H1 (cell line): ENCODE measurements around the gene LOX. TPM values are rescaled to one million over a fixed set of nuclear protein-coding genes. Genes with fewer than 3 reads are reported as not detected.

Experiments used
- CTCF ChIA-PET: fragments of 300-600 bp; sonication (Branson Sonifier 250); formaldehyde crosslinking; loops from one replicate; lab custom pipeline; 2021; ENCODE audit not compliant: partially characterized antibody; lab: Charles Lee
- POLR2A ChIA-PET: fragments of 300-600 bp; sonication (Branson Sonifier 250); formaldehyde crosslinking; loops from one replicate; lab custom pipeline; 2021; ENCODE audit warnings: inconsistent platforms; ENCODE audit not compliant: partially characterized antibody; lab: Charles Lee
- DNase-seq, 2 experiments: peaks; one replicate each; pipeline versions ENCODE4 v3.0.0 to v3.0.0-alpha.2; 2010 to 2022; ENCODE audit warnings: low spot score in 2 of 2, low read depth in 1 of 2, mixed read lengths in 1 of 2
- FAIRE-seq: peaks from 2 replicates; lab custom pipeline; 2011; peaks lifted over from hg19 to GRCh38; lab: Jason Lieb, UNC
- H2AFZ ChIP-seq: 2 replicates; pipeline ENCODE4 v1.8.1; 2012; ENCODE audit warnings: low read length, inconsistent platforms
- H2AK5ac ChIP-seq: 2 replicates; pipeline ENCODE4 v1.6.1; 2013; ENCODE audit warnings: low read depth, low read length
- H2BK120ac ChIP-seq: replicated peaks from 2 replicates; pipeline ENCODE3; 2013; ENCODE audit warnings: low read depth, low read length, inconsistent platforms
- H2BK12ac ChIP-seq: 2 replicates; pipeline ENCODE4 v1.6.1; 2013; ENCODE audit warnings: low read depth, low read length
- H2BK15ac ChIP-seq: 2 replicates; pipeline ENCODE4 v1.6.1; 2013; ENCODE audit warnings: low read length
- H2BK20ac ChIP-seq: 2 replicates; pipeline ENCODE4 v1.6.1; 2013; ENCODE audit warnings: low read length
- H2BK5ac ChIP-seq: 2 replicates; pipeline ENCODE4 v1.6.1; 2013; ENCODE audit warnings: low read depth, low read length
- H3K14ac ChIP-seq: 2 replicates; pipeline ENCODE4 v1.6.1; 2013; ENCODE audit warnings: inconsistent platforms; ENCODE audit not compliant: insufficient read length
- H3K18ac ChIP-seq: 2 replicates; pipeline ENCODE4 v1.6.1; 2013; ENCODE audit warnings: low read length; ENCODE audit errors: extremely low read depth
- H3K23ac ChIP-seq: 2 replicates; pipeline ENCODE4 v1.6.1; 2013; ENCODE audit warnings: inconsistent platforms; ENCODE audit not compliant: insufficient read length
- H3K23me2 ChIP-seq: 2 replicates; pipeline ENCODE4 v1.6.1; 2013; ENCODE audit warnings: low read depth, low read length
- H3K27ac ChIP-seq: 2 replicates; pipeline ENCODE4 v1.6.1; 2011; ENCODE audit warnings: low read depth, low read length, inconsistent platforms
- H3K27me3 ChIP-seq, 4 experiments: replicated peaks in 1 of 4; 1 replicate in 1 of 4; 2 replicates in 3 of 4; pipeline versions ENCODE4 v1.6.1 to v1.8.1; 2011 to 2013; ENCODE audit warnings: low read length in 3 of 4, mild to moderate bottlenecking in 3 of 4, inconsistent platforms in 2 of 4, mixed read lengths in 2 of 4, moderate library complexity in 1 of 4; ENCODE audit not compliant: control insufficient read depth in 3 of 4, insufficient read depth in 3 of 4; ENCODE audit errors: extremely low read depth in 1 of 4
- H3K36me3 ChIP-seq, 4 experiments: 2 replicates each; pipeline versions ENCODE4 v1.6.1 to v1.8.1; 2011 to 2013; ENCODE audit warnings: mild to moderate bottlenecking in 4 of 4, low read length in 3 of 4, moderate library complexity in 2 of 4, control low read depth in 1 of 4, inconsistent platforms in 1 of 4; ENCODE audit not compliant: insufficient read depth in 4 of 4, control insufficient read depth in 2 of 4
- H3K4ac ChIP-seq: replicated peaks from 2 replicates; pipeline ENCODE3; 2013; ENCODE audit warnings: low read length, low read depth, mixed read lengths, inconsistent platforms; ENCODE audit not compliant: insufficient read length
- H3K4me1 ChIP-seq, 4 experiments: replicated peaks in 1 of 4; 1 replicate in 1 of 4; 2 replicates in 3 of 4; pipeline versions ENCODE4 v1.6.1 to v1.8.1; 2011 to 2013; ENCODE audit warnings: low read length in 3 of 4, inconsistent platforms in 2 of 4, mixed read lengths in 1 of 4; ENCODE audit not compliant: insufficient read depth in 4 of 4, control insufficient read depth in 3 of 4
- H3K4me2 ChIP-seq, 2 experiments: 2 replicates each; pipeline versions ENCODE4 v1.6.1 to v1.8.1; 2011 to 2013; ENCODE audit warnings: low read depth in 2 of 2, low read length in 2 of 2, control low read depth in 1 of 2, inconsistent platforms in 1 of 2, mild to moderate bottlenecking in 1 of 2; ENCODE audit not compliant: insufficient read depth in 1 of 2
- H3K4me3 ChIP-seq, 4 experiments: fragments of 200-600, 300-600 bp in 1 of 4; sonication (generic), shearing (Covaris generic), sonication (Bioruptor Twin) in 1 of 4; 2 replicates each; pipeline versions ENCODE4 v1.5.1 to v1.8.1; 2011 to 2016; ENCODE audit warnings: low read length in 4 of 4, low read depth in 3 of 4, control low read depth in 2 of 4, inconsistent platforms in 2 of 4, mild to moderate bottlenecking in 2 of 4, mixed read lengths in 1 of 4, moderate library complexity in 1 of 4; ENCODE audit not compliant: insufficient read depth in 2 of 4; ENCODE audit errors: extremely low read depth in 1 of 4
- H3K56ac ChIP-seq: replicated peaks from 2 replicates; pipeline ENCODE3; 2013; ENCODE audit warnings: low read depth, mild to moderate bottlenecking, mixed read lengths, low read length, inconsistent platforms; ENCODE audit not compliant: insufficient read length
- H3K79me1 ChIP-seq: 2 replicates; pipeline ENCODE4 v1.6.1; 2013; ENCODE audit warnings: low read depth, low read length, control low read depth
- H3K79me2 ChIP-seq, 2 experiments: 2 replicates each; pipeline versions ENCODE4 v1.6.1 to v1.8.1; 2012 to 2013; ENCODE audit warnings: low read length in 2 of 2, mild to moderate bottlenecking in 2 of 2, inconsistent platforms in 1 of 2; ENCODE audit not compliant: insufficient read depth in 2 of 2, control insufficient read depth in 1 of 2
- H3K9ac ChIP-seq, 4 experiments: replicated peaks in 1 of 4; 1 replicate in 1 of 4; 2 replicates in 3 of 4; pipeline versions ENCODE4 v1.6.1 to v1.8.1; 2011 to 2013; ENCODE audit warnings: low read depth in 3 of 4, low read length in 3 of 4, control low read depth in 2 of 4, mild to moderate bottlenecking in 2 of 4, moderate library complexity in 2 of 4, inconsistent platforms in 1 of 4; ENCODE audit errors: extremely low read depth in 1 of 4
- H3K9me3 ChIP-seq, 2 experiments: 2 replicates each; pipeline versions ENCODE4 v1.6.1 to v1.8.1; 2012 to 2013; ENCODE audit warnings: mild to moderate bottlenecking in 2 of 2, moderate library complexity in 2 of 2, control low read depth in 1 of 2, inconsistent platforms in 1 of 2, low read depth in 1 of 2, low read length in 1 of 2, mixed read lengths in 1 of 2; ENCODE audit not compliant: insufficient read depth in 2 of 2
- H4K20me1 ChIP-seq, 2 experiments: replicated peaks in 1 of 2; 2 replicates each; pipeline versions ENCODE3 to v1.8.1; 2011 to 2013; ENCODE audit warnings: inconsistent platforms in 2 of 2, low read length in 2 of 2, mild to moderate bottlenecking in 1 of 2; ENCODE audit not compliant: insufficient read depth in 2 of 2, control insufficient read depth in 1 of 2
- H4K5ac ChIP-seq: 2 replicates; pipeline ENCODE4 v1.6.1; 2013; ENCODE audit warnings: low read length, low read depth, mixed read lengths, inconsistent platforms; ENCODE audit not compliant: insufficient read length
- H4K8ac ChIP-seq: 2 replicates; pipeline ENCODE4 v1.8.0; 2013; ENCODE audit warnings: mild to moderate bottlenecking, moderate library complexity, low read length, inconsistent platforms; ENCODE audit not compliant: insufficient read depth; ENCODE audit errors: extremely low read depth
- H4K91ac ChIP-seq: replicated peaks from 2 replicates; pipeline ENCODE3; 2013; ENCODE audit warnings: low read length, mixed read lengths, inconsistent platforms; ENCODE audit not compliant: insufficient read length
- ATF3 ChIP-seq: IDR thresholded peaks from 2 replicates; pipeline ENCODE4 v1.6.1; 2011; ENCODE audit warnings: low read depth, mild to moderate bottlenecking, low read length; ENCODE audit not compliant: insufficient read depth
- BACH1 ChIP-seq: IDR thresholded peaks from 2 replicates; pipeline ENCODE4 v1.6.1; 2012; ENCODE audit warnings: low read length, improper control_type of control experiment
- CTCF ChIP-seq, 3 experiments: IDR thresholded peaks; 1 replicate in 2 of 3; 2 replicates in 1 of 3; pipeline versions ENCODE4 v1.5.1 to v1.6.1; 2011; ENCODE audit warnings: low read length in 3 of 3, mild to moderate bottlenecking in 3 of 3, inconsistent platforms in 2 of 3, low read depth in 1 of 3, moderate library complexity in 1 of 3; ENCODE audit not compliant: insufficient read depth in 1 of 3; ENCODE audit errors: control extremely low read depth in 1 of 3
- E2F6 ChIP-seq: IDR thresholded peaks from 2 replicates; pipeline ENCODE4 v1.6.1; 2012; ENCODE audit warnings: inconsistent platforms
- JUND ChIP-seq: IDR thresholded peaks from 2 replicates; pipeline ENCODE4 v1.6.1; 2011; ENCODE audit warnings: mild to moderate bottlenecking, improper control_type of control experiment, low read length
- RBBP5 ChIP-seq: IDR thresholded peaks from 2 replicates; pipeline ENCODE4 v1.7.1; 2012; ENCODE audit warnings: low read depth, mild to moderate bottlenecking, inconsistent platforms, low read length, moderate library complexity, borderline replicate concordance
- RFX5 ChIP-seq: IDR thresholded peaks from 2 replicates; pipeline ENCODE4 v1.6.1; 2011; ENCODE audit warnings: low read depth, low read length, improper control_type of control experiment, borderline replicate concordance
- SIN3A ChIP-seq, 2 experiments: IDR thresholded peaks in 1 of 2; conservative IDR thresholded peaks in 1 of 2; 2 replicates each; pipeline ENCODE4 v1.6.1; 2011 to 2012; ENCODE audit warnings: low read length in 2 of 2, improper control_type of control experiment in 1 of 2, low read depth in 1 of 2, mild to moderate bottlenecking in 1 of 2
- SIX5 ChIP-seq: IDR thresholded peaks from 2 replicates; pipeline ENCODE4 v1.6.1; 2011; ENCODE audit warnings: mild to moderate bottlenecking, low read depth, low read length
- SUZ12 ChIP-seq: fragments of 200-600 bp; sonication (generic); IDR thresholded peaks from 2 replicates; pipeline ENCODE4 v1.6.1; 2012; ENCODE audit warnings: mild to moderate bottlenecking, inconsistent platforms, low read length, moderate library complexity, mixed read lengths
- WGBS, 2 experiments: shearing (Covaris generic) in 1 of 2; methylation state at CpG; one replicate each; pipeline versions ENCODE4 v1.1.6 to v1.1.7; 2013 to 2015; ENCODE audit warnings: low lambda C conversion rate in 2 of 2, mixed read lengths in 2 of 2, inconsistent platforms in 1 of 2, low coverage in 1 of 2, missing lambda C conversion rate in 1 of 2; ENCODE audit not compliant: insufficient replicate concordance in 2 of 2, insufficient coverage in 1 of 2, insufficient read length in 1 of 2; ENCODE audit errors: extremely low coverage in 1 of 2, missing lambda C conversion rate in 1 of 2; 5-methylcytosine and 5-hydroxymethylcytosine counted together
- polyA plus RNA-seq, 7 experiments: library from polyadenylated mRNA; depleted of rRNA in 3 of 7; stranded (reverse) in 5 of 7; unstranded in 2 of 7; fragments of >200 nt in 5 of 7; fragments of 200-250 nt in 2 of 7; gene quantifications; 1 replicate in 5 of 7; 2 replicates in 1 of 7; 4 replicates in 1 of 7; pipeline versions ENCODE4 v1.2.1 to v1.2.3, GENCODE V29; 2011 to 2013; ENCODE audit warnings: missing spikeins in 2 of 7, mixed read lengths in 2 of 7
- total RNA-seq: library from RNA; stranded (reverse); fragmentation: NEBNext Ultra II Directional; extraction: Animal tissue kit (Norgen Biotek cat#: 25700); gene quantifications from 2 replicates; pipeline ENCODE4 v1.2.1, GENCODE V29; 2021

Gene LOX
- total and polyA plus RNA-seq, 2 of the 8 experiments (the other 6 are each of a cell fraction or from before 2014, with no cell fraction given), result 1.1 to 2.2 TPM

- no peak overlapping the region for H4K8ac ChIP-seq
- H3K23me2 ChIP-seq, result no peaks in the 10 kb centered on the region
- H2AK5ac ChIP-seq, result no peak overlapping the region
- no peak overlapping the region for H3K23ac ChIP-seq
- no peak overlapping the region for H3K18ac ChIP-seq
- no peak overlapping the region for H3K9ac ChIP-seq
- H3K27me3 ChIP-seq, result peaks cover 0 to 1% (median 0%) of the 10 kb centered on the region in 4 experiments; a peak in 1 of 7 replicates
- no peak overlapping the region for H4K5ac ChIP-seq
- no peak overlapping the region for H2BK12ac ChIP-seq
- WGBS, 2 experiments, result 92% methylated on average over 1 of the region's 1 CpG; no CpG with 5 or more reads in 1 of the 2 experiments
- ChIA-PET CTCF (interaction anchor here (0.9 to 3.0 kb wide), 21 partner anchors 9 to 140 kb away, joined by 3 to 37 read pairs (median 6); partner anchors contain the start of gene ZNF474), POLR2A (interaction anchor here (1.6 kb wide), 1 partner anchor 24 kb away, joined by 4 read pairs; no protein-coding TSS in a partner anchor)
- peaks cover 2 to 8% (median 5%) of the 10 kb centered on the region in 4 experiments; a peak in 2 of 7 replicates for H3K4me1 ChIP-seq
- H3K4me2 ChIP-seq, result no peak overlapping the region
- no peak for DNase-seq
- H3K79me1 ChIP-seq, result no peaks in the 10 kb centered on the region
- no peaks in the 10 kb centered on the region for H3K9me3 ChIP-seq
- H4K20me1 ChIP-seq, result no peaks in the 10 kb centered on the region
- H3K27ac ChIP-seq, result no peak overlapping the region
- H2BK5ac ChIP-seq, result no peak overlapping the region
- FAIRE-seq, result no peak
- no peaks in the 10 kb centered on the region for H3K79me2 ChIP-seq
- no peak overlapping the region for H3K14ac ChIP-seq
- no peak overlapping the region for H2BK20ac ChIP-seq
- no peak overlapping the region for H3K4ac ChIP-seq
- H2BK120ac ChIP-seq, result no peak overlapping the region
- no peak overlapping the region for H3K56ac ChIP-seq
- H4K91ac ChIP-seq, result no peak overlapping the region
- no peak overlapping the region for H2BK15ac ChIP-seq
- no peak overlapping the region for H2AFZ ChIP-seq
- no peaks in the 10 kb centered on the region for H3K36me3 ChIP-seq
- H3K4me3 ChIP-seq, result no peak overlapping the region
- no peak for TF ChIP-seq RFX5
- TF ChIP-seq SIN3A (conservative IDR thresholded peaks at IDR 0.05 in 1 of 2, IDR thresholded peaks at IDR 0.05 in 1 of 2; ENCODE audit: low read depth in 1 of 2, low read length in 2 of 2), result no peak
- no peak for TF ChIP-seq RBBP5
- TF ChIP-seq SIX5, result no peak
- no peak for TF ChIP-seq CTCF (IDR thresholded peaks at IDR 0.05; ENCODE audit: control extremely low read depth in 1 of 3, insufficient read depth in 1 of 3, low read depth in 1 of 3, low read length in 3 of 3)
- TF ChIP-seq ATF3, result no peak
- no peak for TF ChIP-seq BACH1
- TF ChIP-seq SUZ12, result no peak
- TF ChIP-seq E2F6, result no peak
- TF ChIP-seq JUND, result no peak
These were observed 24.8 kb upstream of the LOX start for GRCh38 chr5:122102825-122103224.
